ENCODE data around the gene PRLHR.

The PRLHR gene

DNA sequence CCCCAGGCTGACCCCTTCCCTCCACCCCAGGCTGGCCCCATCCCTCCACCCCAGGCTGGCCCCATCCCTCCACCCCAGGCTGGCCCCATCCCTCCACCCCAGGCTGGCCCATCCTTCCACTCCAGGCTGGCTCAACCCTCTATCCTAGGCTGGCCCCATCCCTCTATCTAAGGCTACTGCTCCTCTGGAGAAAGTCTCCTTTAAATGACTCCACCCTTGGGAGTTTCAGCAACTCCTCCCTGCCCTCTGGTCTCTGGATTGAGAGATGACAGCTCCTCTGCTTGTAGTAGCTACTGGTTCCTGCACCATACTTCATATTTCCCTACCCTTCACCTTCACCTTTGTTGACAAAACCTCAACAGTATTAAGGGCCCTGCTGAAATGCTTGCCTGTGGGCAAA lies 8.5 kb downstream of the PRLHR start:
- no peak for TF ChIP-seq ZFX (IDR thresholded peaks at IDR 0.05; ENCODE audit: borderline replicate concordance)
- no peak for TF ChIP-seq CTCF (IDR thresholded peaks at IDR 0.05)
- no peak overlapping the region for H3K27ac ChIP-seq

GRCh38 chr10:118585794-118586193 lies 9.7 kb downstream of the PRLHR start:
- no peak overlapping the region for H3K27ac ChIP-seq
- TF ChIP-seq CTCF (IDR thresholded peaks at IDR 0.05) = no peak

GRCh38 chr10:118585234-118585633 lies 10.2 kb downstream of the PRLHR start:
- TF ChIP-seq ZFX (IDR thresholded peaks at IDR 0.05; ENCODE audit: borderline replicate concordance) = no peak
- TF ChIP-seq CTCF (IDR thresholded peaks at IDR 0.05) = no peak

GRCh38 chr10:118584181-118584954 lies 11.1 kb downstream of the PRLHR start:
- no peak for TF ChIP-seq CTCF (IDR thresholded peaks at IDR 0.05)
- no peak for TF ChIP-seq ZFX (IDR thresholded peaks at IDR 0.05; ENCODE audit: borderline replicate concordance)
- H3K27ac ChIP-seq = no peak overlapping the region

More at GRCh38 chr10:118585234-118585633, 10.2 kb downstream of the PRLHR start:
- no peak overlapping the region for H3K27ac ChIP-seq

DNA sequence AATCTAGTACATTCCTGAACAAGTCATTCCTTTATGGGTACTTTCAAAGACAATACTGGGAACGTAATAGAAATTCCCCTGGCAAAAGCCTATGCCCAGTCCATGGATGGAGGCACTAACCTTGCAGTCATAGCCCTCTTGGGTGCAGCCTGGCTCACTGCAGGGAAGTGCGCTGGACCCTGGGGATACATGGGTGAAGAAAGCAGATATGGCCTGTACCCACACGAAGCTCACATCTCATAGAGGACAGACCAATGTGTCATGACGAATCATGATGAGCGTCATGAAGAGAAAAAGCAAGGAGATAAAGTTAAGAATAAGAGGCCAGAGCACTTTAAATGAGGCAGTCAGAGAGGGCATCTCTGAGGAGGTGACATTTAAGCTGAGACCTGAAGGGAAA lies 11.8 kb downstream of the PRLHR start:
- TF ChIP-seq ZFX (IDR thresholded peaks at IDR 0.05; ENCODE audit: borderline replicate concordance) (no peak), CTCF (IDR thresholded peaks at IDR 0.05) (no peak)
- no peak overlapping the region for H3K27ac ChIP-seq

GRCh38 chr10:118582511-118582910 lies 12.9 kb downstream of the PRLHR start:
- TF ChIP-seq ZFX (IDR thresholded peaks at IDR 0.05; ENCODE audit: borderline replicate concordance) (no peak), CTCF (IDR thresholded peaks at IDR 0.05) (no peak)
- no peak overlapping the region for H3K27ac ChIP-seq

- no peak for TF ChIP-seq ZFX (IDR thresholded peaks at IDR 0.05; ENCODE audit: borderline replicate concordance)
- TF ChIP-seq CTCF (IDR thresholded peaks at IDR 0.05) = no peak
- H3K27ac ChIP-seq = no peak overlapping the region
These were observed 14.1 kb downstream of the PRLHR start for GRCh38 chr10:118581340-118581739.

All from 22Rv1 (cell line).